Aorta (tissue), 5 donors: ENCODE data around the gene SLC6A6. TPM values are rescaled to one million over a fixed set of nuclear protein-coding genes. Genes with fewer than 3 reads are reported as not detected.

Experiments used
- ATAC-seq: fragments of 200-7000 bp; cut with Tn5 transposase; one replicate; pipeline ENCODE4 v1.9.1; 2022; ENCODE audit warnings: moderate library complexity; ENCODE audit not compliant: low FRiP score
- DNase-seq, 2 donors: peaks; one replicate each; pipeline ENCODE4 v3.0.0-alpha.2; 2020
- H3K27ac ChIP-seq, 2 donors: one replicate each; pipeline ENCODE4 v1.5.1; 2013; ENCODE audit warnings: low read length in 2 of 2, mild to moderate bottlenecking in 2 of 2, moderate library complexity in 2 of 2, control low read depth in 1 of 2, inconsistent platforms in 1 of 2, low read depth in 1 of 2
- H3K27me3 ChIP-seq, 2 donors: one replicate each; pipeline ENCODE4 v1.6.1; 2013; ENCODE audit warnings: control low read depth in 1 of 2, low read length in 1 of 2, mild to moderate bottlenecking in 1 of 2, moderate library complexity in 1 of 2; ENCODE audit not compliant: insufficient read depth in 2 of 2, control insufficient read depth in 1 of 2
- H3K36me3 ChIP-seq, 2 donors: one replicate each; pipeline ENCODE4 v1.6.1; 2013; ENCODE audit warnings: control low read depth in 1 of 2, low read length in 1 of 2, mild to moderate bottlenecking in 1 of 2; ENCODE audit not compliant: insufficient read depth in 2 of 2, control insufficient read depth in 1 of 2
- H3K4me1 ChIP-seq, 2 donors: one replicate each; pipeline ENCODE4 v1.6.1; 2013; ENCODE audit warnings: low read length in 2 of 2, control low read depth in 1 of 2, mild to moderate bottlenecking in 1 of 2, moderate library complexity in 1 of 2; ENCODE audit not compliant: insufficient read depth in 2 of 2, control insufficient read depth in 1 of 2
- H3K4me3 ChIP-seq, 2 donors: one replicate each; pipeline ENCODE4 v1.5.1; 2013; ENCODE audit warnings: low read length in 2 of 2, control low read depth in 1 of 2, mild to moderate bottlenecking in 1 of 2
- H3K9me3 ChIP-seq: one replicate; pipeline ENCODE4 v1.6.1; 2013; ENCODE audit warnings: mild to moderate bottlenecking, low read length; ENCODE audit not compliant: control insufficient read depth
- WGBS, 2 donors: extraction: QIAGEN DNeasy Blood & Tissue Kit; methylation state at CpG; one replicate each; pipeline ENCODE4 v1.1.7; 2013; 5-methylcytosine and 5-hydroxymethylcytosine counted together
- intact Hi-C, 2 donors: fragments of 100-400 bp; cut with DNase I; formaldehyde crosslinking; loops; one replicate each; pipeline versions ENCODE4 v1.14.2 to v1.15.0; 2022
- polyA plus RNA-seq, 2 donors: library from polyadenylated mRNA; stranded (reverse); fragments of 200-250 nt; gene quantifications; one replicate each; pipeline ENCODE4 v1.2.3, GENCODE V29; 2013
- total RNA-seq, 2 donors: library from RNA; stranded (reverse); fragmentation: NEBNext Ultra II Directional; extraction: Animal tissue kit (Norgen Biotek cat#: 25700); gene quantifications; one replicate each; pipeline ENCODE4 v1.2.1, GENCODE V29; 2021
- donor health status: healthy with polysubstance abuse.
- donor health status: Bipolar disorder and iron deficiency.
- donor health status: DM: no; HTN: no; CAD: no.
- donor health status: DM: no; HTN: no; CAD: no.
- donor health status: DM: yes; HTN: yes; CAD: no.

The SLC6A6 gene
- total and polyA plus RNA-seq, 4 donors: 5.3 to 62.2 (median 21.3) TPM

- intact Hi-C loops: no loop called here
- H3K36me3 ChIP-seq: no peaks in the 10 kb centered on the region
- DNase-seq (no peak), ATAC-seq (no peak)
- no peaks in the 10 kb centered on the region for H3K9me3 ChIP-seq
- WGBS, 2 donors: 90 to 93% methylated on average over 4 of the region's 4 CpGs
- no peaks in the 10 kb centered on the region for H3K4me1 ChIP-seq
- H3K4me3 ChIP-seq: no peak overlapping the region
- H3K27me3 ChIP-seq: no peaks in the 10 kb centered on the region
- no peak overlapping the region for H3K27ac ChIP-seq
These were observed 10.2 kb upstream of the SLC6A6 start for GRCh38 chr3:14392231-14392630.

GRCh38 chr3:14392803-14393319 is 9.5 kb upstream of the SLC6A6 start:
- H3K27me3 ChIP-seq: no peaks in the 10 kb centered on the region
- intact Hi-C loops: no loop called here
- no peaks in the 10 kb centered on the region for H3K36me3 ChIP-seq
- 90 to 94% methylated on average over 7 of the region's 7 CpGs for WGBS, 2 donors
- no peak overlapping the region for H3K4me3 ChIP-seq
- DNase-seq: no peak
- H3K4me1 ChIP-seq: no peaks in the 10 kb centered on the region
- ATAC-seq: no peak
- H3K9me3 ChIP-seq: no peaks in the 10 kb centered on the region
- no peak overlapping the region for H3K27ac ChIP-seq

GRCh38 chr3:14393440-14394106 is 8.8 kb upstream of the SLC6A6 start:
- no peaks in the 10 kb centered on the region for H3K27me3 ChIP-seq
- H3K4me1 ChIP-seq: no peaks in the 10 kb centered on the region
- no peak for ATAC-seq
- no peaks in the 10 kb centered on the region for H3K9me3 ChIP-seq
- no peak for DNase-seq
- 73 to 77% methylated on average over 9 of the region's 9 CpGs for WGBS, 2 donors
- intact Hi-C loops: no loop called here
- no peak overlapping the region for H3K27ac ChIP-seq
- H3K4me3 ChIP-seq: no peak overlapping the region
- no peaks in the 10 kb centered on the region for H3K36me3 ChIP-seq

DNA sequence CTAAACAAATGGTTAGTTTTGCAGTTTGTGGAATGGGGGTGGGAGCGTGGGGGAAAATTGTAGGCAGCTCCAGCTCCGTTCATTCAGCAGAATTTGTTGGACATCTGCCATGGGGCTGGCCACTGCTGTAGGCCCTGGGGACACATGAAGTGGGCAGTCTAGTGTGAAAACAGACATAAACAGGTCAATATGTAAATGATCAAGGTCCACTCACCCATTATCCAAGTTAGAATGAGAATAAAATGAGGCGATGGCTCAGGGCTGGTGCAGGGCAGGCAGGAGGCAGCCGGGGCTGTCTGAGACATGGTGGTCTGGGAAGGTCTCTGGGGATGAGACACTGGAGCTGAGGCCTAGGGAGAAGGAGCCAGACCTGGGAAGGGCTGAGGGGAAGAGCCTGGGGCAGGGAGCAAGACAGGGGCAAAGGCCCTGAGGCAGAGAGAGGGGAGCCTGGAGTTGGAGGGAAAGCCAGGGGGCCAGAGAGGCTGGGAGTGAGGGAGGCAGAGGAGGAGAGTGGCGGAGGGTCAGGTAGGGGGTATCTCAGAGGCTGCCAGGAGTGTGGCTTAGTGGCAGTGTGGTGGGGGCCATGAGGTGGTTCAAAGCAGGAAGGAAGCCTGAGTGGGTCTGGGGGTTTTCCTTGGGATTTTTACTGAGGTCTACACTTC is 6.2 kb upstream of the SLC6A6 start:
- no peak for ATAC-seq
- no peak for DNase-seq
- intact Hi-C loops: no loop called here

DNA sequence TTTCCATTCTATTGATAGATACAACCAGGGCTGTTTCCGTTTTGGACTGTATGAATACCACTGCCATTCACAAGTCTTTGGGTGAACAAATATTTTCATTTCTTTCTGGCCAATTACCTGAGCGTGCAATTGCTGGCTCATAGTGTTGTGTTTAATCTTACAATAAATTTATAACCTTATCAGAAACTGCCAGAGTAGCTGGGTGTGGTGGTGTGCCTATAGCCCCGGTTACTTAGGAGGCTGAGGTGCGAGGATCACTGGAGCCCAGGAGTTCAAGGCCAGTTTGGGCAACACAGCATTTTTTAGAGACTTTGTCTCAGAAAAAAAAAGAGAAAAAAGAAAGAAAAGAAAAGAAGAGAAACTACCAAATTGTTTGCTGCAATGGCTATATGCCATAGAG is 5.4 kb upstream of the SLC6A6 start:
- Histone ChIP-seq H3K4me3 (no peak overlapping the region), H3K27ac (no peak overlapping the region), H3K9me3 (no peaks in the 10 kb centered on the region), H3K36me3 (no peaks in the 10 kb centered on the region), H3K4me1 (no peaks in the 10 kb centered on the region), H3K27me3 (no peaks in the 10 kb centered on the region)
- DNase-seq (no peak), ATAC-seq (no peak)
- 57 to 85% methylated on average over 4 of the region's 4 CpGs for WGBS, 2 donors
- intact Hi-C loops: no loop called here

More for the DNA sequence above, 6.2 kb upstream of the SLC6A6 start:
- H3K27ac ChIP-seq: no peak overlapping the region
- H3K36me3 ChIP-seq: no peaks in the 10 kb centered on the region
- 77 to 82% methylated on average over 5 of the region's 5 CpGs for WGBS, 2 donors
- H3K9me3 ChIP-seq: no peaks in the 10 kb centered on the region
- H3K4me1 ChIP-seq: no peaks in the 10 kb centered on the region
- no peak overlapping the region for H3K4me3 ChIP-seq
- no peaks in the 10 kb centered on the region for H3K27me3 ChIP-seq

DNA sequence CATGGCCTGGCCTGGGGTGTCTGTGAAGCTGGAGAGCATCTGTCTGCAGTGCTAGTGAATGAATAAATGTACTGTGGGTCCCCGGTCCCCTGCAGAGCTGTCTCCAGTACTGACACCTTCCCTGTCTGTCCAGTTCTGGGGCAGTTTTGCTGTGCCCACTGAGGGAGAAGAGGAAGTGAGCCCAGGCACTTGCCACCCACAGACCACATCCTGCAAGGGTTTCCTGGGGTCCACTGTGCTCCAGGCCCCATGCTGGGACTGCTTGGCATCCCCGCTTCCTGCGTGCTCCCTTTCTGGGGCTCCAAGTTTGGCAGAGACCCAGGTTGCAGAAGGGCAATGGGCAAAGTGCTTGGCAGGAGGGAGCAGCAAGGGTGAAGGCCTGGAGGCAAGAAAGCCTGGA is 4.9 kb upstream of the SLC6A6 start:
- Histone ChIP-seq H3K9me3 (no peaks in the 10 kb centered on the region), H3K27me3 (no peaks in the 10 kb centered on the region), H3K4me1 (no peaks in the 10 kb centered on the region), H3K36me3 (no peaks in the 10 kb centered on the region), H3K4me3 (no peak overlapping the region), H3K27ac (no peak overlapping the region)
- intact Hi-C loops: no loop called here
- ATAC-seq (no peak), DNase-seq (no peak)
- WGBS, 2 donors: 86 to 95% methylated on average over 3 of the region's 3 CpGs

- Histone ChIP-seq H3K36me3 (no peaks in the 10 kb centered on the region), H3K4me3 (no peak overlapping the region), H3K27me3 (no peaks in the 10 kb centered on the region), H3K9me3 (no peaks in the 10 kb centered on the region), H3K4me1 (no peaks in the 10 kb centered on the region), H3K27ac (no peak overlapping the region)
- ATAC-seq (no peak), DNase-seq (no peak)
- intact Hi-C loops: no loop called here
- 71 to 72% methylated on average over 14 of the region's 14 CpGs for WGBS, 2 donors
These were observed 4.2 kb upstream of the SLC6A6 start for GRCh38 chr3:14397940-14398796.

DNA sequence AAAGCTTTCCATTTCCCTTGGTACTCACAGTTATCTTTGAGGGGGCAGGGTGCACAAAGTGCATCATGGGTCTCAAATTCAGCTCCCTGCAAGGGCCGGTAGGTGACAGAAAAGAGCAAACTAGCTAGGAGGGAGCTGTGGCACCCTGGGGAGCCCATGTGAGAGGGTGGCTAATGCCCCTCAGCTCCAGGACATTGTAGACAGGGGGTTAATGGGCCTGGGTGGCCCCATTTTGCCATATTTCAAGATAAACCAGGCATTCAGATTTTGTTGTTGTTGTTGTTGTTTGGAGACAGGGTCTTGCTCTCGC is 3.7 kb upstream of the SLC6A6 start:
- Histone ChIP-seq H3K4me3 (no peak overlapping the region), H3K27ac (no peak overlapping the region), H3K4me1 (no peaks in the 10 kb centered on the region), H3K36me3 (no peaks in the 10 kb centered on the region), H3K9me3 (no peaks in the 10 kb centered on the region), H3K27me3 (no peaks in the 10 kb centered on the region)
- intact Hi-C loops: no loop called here
- 79 to 82% methylated on average over 2 of the region's 2 CpGs for WGBS, 2 donors
- DNase-seq (no peak), ATAC-seq (no peak)
